HG03045 (cell line): Measurements from ENCODE around the gene RRBP1.

Experiments
- ATAC-seq: cut with Tn5 transposase; IDR thresholded peaks from one replicate; pipeline ENCODE4 v1.9.1; 2021; ENCODE audit warnings: mild to moderate bottlenecking, moderate library complexity; ENCODE audit not compliant: unreplicated experiment

RRBP1 gene

DNA sequence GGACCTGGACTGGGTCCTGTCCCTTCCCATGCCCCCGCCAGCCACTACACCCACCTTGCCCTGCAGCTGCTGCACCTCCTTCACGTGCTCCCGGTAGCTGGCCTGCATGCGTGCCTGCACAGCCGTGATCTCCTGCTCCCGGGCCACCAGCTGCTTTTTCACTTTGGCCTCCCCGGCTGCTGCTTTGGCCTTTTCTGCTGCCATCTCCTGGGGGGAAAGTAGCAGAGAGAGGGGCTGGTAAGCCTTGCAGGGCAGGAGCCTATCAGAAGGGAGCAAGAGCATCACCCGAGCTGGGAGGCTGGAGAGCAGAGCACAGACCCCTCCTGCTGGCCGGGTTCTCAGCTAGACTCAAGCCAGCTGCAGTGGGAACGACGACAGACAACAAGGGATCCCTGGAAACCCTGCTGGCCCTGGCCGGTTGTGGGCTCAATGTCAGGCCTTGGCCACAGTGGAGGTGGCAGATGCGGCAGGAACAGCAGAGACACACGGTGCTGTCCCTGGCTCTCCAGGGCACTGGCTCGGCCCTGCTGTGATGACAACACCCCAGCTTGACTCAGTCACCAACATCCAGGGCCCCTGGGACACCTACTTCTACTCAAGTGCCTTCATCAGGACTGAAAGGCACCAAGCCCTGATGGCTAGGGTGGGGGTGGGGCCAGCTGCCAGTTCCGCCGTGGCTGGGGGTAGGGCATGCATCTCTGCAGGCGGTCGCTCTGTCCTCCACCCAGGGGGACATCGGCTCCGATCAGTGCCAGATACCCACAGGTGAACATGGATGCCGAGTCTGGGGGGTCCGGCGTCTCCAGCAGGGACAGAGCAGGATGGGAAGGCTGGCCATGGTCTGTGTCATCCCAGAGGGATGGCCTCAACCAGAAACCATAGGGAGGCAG, 45.3 kb downstream of the RRBP1 start:
- no peak for ATAC-seq

DNA sequence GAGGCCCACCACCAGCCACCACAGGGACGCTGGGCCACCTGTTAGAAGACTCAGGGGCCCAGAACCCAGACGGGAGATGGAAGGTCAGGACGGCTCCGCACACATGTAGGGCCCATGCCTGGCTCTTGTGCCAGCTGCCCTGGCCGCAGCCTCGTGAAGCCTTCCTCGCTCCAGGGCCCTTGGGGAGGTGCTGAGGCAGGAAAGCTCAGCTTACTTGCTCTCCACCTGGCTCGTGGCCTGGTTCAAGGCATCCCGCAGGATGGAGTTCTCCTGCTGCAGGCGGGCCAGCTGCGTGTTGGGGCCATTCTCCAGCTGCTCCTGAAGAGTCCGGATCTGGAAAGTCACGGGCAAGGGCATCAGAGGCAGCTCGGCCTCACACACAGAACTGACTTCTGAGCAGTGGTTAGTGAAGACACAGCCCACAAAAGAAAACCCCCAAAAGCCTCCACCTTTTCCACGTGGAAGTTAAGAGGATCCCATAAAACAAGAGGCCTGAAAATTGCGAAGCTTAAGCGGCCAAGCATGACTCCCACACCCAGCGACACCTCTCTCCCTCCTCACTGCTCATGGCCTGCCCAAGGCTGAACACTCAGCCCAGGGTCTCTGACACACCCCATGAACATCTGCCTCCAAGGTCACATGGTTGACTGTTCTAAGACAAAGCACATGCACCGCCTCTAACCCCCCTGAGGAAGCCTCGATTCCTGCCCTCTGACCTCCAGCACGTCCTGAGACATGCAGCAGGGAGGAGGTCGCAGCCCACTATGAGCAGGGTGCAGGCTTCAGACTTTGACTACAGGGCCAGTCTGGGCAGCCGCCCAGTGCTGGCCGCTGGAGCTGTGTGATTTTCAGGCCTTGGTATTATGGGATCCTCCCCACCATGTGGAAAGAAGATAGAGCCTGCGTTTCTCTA, 46.5 kb downstream of the RRBP1 start:
- no peak for ATAC-seq

DNA sequence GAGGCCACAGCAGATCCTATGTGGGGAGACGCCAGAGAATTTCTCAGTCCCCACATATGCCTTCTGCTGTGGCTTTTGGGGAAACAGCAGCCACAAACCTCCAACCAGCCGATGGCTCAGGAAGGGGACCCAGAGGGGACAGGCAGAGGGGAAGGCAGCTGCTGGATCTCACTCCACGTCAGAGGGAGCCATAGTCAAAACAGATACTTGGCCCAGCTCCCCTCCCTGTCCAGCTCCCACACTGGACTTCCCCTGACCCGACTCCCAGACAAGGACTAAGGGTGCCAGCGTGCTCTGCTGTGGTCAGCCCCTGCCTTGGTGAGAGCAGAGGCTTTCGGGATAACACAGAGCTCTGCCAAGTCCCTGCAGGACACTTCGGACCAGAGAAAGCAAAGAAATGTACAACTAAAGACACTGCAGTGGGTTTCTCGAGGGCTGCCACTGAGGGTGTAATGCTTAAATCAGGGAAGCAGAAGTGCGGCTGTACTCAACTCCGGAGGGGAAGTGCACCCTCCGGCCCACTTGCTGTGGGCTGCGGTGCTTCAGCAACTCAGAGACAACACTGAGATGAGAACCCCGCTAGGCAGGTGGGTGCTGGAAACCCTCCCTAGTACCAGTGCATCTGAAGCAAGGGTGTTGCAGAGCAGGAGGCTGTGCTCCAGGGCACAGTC, 47.2 kb downstream of the RRBP1 start:
- ATAC-seq: no peak

DNA sequence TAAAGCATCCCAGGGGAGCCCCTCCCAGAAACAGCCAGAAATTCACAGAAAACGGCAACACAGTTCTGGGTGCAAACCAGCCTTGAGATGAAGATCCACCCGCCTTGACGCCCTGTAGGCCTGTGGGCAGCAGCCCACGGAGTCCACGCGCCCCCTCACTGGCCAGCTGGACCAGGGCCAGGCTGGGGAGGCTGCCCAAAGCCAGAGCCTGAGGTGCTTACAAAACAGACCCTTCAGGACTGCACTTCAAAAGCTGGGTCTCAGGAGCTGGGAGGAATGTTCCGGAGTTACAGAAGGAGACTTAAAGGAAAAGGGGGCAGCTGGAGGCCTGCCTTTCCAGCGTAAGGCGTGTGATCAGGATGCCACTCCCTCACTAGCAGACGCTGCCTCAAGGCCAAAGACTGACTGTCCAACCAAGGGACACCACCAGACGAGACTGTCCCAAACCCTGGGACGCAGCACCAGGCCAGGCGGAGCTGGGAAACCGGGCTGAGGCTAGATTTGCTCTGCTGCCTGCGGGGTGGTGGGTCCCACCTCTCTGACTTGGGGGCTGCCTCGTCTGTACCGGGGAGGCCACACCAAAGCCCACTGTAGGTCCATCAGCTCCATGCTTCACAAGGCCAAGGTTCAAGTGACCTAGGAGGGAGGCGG, 48.1 kb downstream of the RRBP1 start:
- no peak for ATAC-seq

DNA sequence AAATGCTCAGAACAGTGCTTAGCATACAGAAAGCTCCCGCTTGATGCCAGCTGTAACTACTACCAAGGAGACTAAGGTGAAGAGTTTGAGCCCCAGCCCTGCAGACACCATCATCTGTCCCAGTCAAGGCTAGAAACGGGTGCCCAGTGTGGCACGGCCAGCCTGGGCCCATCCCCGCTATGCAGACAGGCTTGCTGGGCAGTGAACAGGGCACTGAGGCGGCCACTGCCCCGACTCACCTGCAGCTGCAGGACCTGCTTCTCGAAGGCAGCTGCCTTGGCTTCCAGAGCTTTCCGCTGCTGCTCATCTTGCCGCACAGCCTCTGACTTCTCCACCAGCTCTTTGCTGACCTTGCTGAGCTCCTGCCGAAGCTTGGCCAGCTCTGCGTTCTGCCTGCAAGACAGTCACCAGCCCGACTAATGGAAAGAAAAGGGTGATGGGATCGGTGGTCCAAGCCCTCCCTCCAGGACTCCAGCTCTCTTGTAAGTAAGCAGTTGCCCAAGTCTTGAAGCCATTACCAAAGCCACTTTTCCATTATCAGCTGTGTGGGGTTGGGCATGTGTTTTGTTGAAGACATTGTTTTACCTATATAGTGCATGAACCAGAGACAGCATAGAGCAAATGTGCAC, 48.7 kb downstream of the RRBP1 start:
- no peak for ATAC-seq

DNA sequence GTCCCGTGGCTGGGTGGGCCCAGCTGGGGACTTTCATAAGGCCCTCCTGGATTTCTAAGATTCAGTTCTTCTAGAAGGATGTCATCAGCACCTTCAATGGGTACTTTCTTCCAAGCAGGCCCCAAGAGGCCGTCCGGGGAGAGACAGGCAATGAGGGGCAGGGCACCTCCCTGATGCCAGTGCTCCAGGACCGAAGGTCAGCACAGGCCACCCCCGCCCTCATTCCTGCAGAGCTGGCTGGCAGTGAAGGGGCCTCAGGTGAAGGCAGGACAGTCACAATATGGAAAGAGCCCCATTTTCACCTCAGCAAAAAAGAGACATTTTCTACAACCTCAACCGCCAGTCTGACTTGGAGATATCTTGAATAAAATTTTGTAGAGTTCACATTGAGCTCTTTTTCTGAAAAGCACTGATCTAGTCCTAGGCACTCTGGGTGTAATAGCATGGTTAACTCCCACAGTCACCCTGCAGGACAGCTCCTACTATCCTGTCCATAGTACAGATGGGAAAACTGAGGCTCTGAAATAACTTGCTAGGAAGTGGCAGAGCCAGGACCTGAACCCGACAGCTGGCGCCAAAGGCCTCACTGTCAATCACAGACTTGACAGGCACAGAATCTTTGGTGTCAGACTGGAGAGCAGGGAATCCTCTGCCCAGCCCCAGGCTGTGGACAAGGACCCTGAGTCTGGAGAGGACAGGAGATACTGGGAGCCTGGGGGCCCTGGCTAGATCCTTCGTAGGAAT, 50.3 kb downstream of the RRBP1 start:
- ATAC-seq: no peak

DNA sequence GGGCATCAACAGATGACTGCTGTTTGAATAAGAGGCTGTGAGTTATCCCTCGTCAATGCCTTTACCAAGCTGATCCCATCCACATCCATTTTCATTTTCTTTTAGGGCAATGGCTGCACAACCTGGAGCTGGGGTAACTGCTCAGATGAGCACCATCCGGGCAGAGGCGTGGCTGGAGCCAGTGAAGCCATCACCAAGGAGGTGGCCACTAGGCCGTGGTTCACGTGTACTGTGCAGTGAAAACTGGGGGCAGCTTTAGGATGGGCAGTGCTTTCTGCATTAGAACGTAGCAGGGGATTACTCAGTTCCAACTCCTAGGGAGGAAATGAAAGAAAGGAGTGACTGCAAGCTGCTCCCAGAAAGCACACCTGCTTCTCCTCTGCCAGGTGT, 51.2 kb downstream of the RRBP1 start:
- ATAC-seq: no peak

DNA sequence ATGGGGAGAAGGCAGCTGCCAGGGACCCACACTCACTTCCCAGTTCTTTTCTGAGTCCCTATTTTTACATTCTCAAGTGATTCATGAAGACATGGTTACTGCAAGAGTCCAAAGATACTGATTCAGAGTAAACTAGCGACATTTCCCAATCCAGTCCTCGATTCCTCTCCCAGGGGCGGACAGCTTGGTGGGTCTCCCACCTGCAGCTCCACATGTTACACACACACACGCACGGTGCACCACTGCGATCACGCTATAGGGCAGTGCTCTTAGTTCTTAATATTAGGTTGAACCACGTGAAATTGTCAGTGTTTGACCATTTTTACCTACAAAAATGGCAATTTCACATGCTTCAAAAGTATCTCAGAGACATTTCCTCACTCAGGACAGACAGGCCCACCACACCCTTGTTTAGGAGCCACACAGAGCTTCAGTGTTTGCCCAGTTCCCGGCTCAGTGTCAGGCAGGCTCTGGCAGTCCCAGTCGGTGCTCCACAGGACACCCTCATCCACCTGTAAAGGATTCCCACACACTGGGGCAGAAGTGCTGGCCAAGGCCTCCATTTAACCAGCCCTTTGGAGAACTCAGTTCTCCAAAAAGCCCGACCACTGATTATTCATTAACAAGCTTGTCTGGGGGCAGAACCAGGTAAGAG, 51.8 kb downstream of the RRBP1 start:
- ATAC-seq: no peak

DNA sequence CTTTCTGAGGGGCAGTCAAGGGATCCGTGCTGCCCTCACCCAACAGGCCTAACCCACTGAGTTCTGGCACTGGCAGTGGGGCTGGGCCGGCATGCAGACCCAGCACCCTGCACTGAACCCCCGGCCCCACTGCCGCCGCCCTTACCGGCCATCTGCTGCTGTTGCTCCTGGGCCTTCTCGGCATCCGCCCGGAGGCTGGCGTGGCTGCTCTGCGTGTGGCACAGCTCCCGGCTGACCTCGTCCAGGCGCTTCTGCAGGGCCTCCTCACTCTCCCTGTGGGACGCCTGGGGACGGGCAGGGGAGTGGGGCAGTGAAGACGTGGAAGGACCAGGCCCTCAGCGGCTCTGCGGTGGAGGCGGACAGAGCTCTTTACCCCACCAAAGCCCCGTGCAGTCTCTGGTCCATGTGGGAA, 52.4 kb downstream of the RRBP1 start:
- no peak for ATAC-seq

DNA sequence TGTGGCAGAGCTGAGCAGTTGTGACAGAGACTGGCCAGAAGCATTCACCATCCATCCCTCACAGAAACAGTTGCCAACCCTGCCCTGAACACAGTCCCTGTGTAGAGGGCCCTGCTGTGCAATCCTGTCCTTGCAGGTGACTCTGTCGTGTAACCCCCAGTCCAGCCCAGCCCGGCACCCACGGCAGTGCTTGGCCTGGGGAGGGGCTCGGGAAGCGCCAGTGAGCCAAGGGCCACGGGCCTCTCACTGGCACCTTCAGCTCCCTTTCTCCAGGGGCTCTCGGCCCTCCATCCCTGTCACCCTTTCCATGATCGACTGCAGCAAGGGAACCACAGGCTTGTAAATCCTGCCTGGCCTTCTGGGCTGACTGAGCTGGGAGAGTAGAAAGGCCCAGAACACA, 53.0 kb downstream of the RRBP1 start:
- ATAC-seq: no peak

DNA sequence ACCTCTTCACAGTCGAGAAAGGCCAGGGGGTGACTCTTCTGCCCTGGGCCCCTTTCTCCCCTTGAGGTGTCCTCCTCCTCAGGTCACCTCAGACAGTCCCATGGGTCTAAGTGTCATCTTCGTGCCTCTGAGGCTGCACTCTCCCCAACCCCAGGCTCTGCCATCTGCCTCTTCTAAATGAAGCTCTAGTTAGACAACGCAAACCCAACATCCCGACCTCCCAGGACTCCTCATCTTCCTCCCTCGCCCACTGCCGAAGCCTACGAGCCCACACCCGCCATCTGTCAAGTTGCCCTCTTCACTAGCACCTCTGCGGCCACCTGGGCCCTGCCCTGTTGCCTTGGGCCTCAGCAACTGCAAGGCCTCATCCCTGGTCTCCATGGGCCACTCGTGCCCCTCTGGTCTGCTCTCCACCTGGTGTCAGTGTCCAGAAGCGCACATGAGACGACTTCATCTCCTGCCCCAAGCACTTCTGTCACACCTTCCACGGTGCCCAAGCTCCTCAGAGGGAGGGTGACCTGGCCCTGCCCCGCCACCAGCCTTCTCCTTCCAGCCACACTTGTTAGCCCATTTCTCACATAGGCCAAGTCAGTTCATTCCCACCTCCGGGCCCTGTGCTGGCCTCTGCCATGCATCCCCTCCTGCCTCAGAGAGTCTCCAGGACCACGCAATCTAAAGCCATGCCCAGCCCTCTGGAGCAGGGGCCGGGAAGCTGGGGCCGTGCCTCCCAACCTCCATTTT, 53.8 kb downstream of the RRBP1 start:
- no peak for ATAC-seq

DNA sequence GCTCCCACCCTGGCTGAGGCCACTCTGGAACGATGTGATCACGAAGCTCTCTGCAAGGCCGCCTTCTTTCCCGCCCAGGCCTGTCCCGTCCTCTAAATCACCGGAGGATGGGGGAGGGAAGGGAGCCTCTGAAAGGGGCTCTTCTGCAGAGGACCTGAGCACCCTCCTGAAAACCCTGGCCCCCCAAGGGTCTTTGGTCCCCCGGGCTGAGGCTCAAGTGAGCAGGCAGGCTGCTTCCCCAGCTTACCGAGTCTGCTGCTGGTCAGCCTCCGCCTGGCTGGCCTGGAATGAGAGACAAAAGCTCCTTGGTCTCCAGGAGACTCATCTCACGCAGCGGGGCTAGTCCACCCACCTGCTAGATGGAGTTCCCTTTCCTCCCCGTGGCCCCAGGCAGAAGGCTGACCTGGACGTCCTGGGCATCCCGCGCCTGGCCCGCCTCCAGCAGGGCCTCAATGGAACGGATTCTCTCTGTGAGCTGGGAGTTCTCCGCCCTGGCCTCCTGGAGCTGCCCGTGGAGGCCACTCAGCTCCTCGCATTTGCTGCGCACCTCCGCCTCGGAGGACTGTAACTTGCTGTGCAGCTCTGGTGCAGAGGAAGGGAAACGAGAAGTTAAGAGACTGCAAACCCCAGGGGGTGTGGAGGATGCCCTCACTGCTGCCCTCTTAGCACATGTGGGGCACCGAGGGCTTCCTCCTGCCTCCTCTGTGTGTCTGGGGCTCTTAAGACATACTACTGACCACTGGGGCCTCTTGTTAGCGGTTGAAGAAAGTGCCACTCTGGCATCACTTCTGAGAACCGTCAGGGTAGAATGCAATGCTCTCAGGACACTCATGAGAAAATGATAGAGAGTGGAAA, 54.7 kb downstream of the RRBP1 start:
- no peak for ATAC-seq

DNA sequence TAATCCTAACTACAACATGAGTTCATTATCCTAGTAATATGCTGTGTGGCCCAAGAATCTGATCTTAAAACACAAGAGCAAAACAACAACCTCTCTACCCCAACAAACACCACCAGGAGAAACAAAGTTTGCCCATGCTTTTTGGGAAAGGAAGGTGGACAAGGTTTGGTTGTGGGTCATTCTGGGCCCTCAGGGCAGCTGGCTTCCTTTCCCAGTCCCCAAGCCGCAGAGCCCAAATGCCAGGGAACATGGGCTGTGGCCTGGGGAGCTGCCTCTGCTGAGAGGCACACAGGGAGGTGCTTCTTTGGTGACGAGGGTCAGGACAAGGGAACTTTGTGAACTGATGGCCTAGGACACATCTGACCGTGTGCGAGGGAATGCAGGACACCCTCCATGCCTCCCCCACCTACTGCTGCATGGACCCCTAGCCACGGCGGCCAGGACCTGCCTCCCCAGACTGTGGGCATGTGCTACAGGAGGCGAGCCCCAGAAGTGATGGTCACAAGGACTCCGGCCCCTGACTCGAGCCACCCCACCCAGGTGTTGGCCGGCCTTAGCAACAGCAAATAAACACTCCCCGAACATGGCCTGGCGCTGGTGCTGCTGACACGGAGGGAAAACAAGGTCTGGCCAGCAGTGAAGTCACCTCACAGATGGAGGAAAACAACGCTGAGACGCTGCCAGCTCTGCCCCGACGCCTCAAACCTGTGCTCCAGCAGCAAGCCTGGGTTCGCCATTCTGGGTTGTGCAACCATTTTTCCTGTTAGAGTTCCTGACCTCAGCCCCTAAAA, 55.6 kb downstream of the RRBP1 start:
- ATAC-seq: no peak

DNA sequence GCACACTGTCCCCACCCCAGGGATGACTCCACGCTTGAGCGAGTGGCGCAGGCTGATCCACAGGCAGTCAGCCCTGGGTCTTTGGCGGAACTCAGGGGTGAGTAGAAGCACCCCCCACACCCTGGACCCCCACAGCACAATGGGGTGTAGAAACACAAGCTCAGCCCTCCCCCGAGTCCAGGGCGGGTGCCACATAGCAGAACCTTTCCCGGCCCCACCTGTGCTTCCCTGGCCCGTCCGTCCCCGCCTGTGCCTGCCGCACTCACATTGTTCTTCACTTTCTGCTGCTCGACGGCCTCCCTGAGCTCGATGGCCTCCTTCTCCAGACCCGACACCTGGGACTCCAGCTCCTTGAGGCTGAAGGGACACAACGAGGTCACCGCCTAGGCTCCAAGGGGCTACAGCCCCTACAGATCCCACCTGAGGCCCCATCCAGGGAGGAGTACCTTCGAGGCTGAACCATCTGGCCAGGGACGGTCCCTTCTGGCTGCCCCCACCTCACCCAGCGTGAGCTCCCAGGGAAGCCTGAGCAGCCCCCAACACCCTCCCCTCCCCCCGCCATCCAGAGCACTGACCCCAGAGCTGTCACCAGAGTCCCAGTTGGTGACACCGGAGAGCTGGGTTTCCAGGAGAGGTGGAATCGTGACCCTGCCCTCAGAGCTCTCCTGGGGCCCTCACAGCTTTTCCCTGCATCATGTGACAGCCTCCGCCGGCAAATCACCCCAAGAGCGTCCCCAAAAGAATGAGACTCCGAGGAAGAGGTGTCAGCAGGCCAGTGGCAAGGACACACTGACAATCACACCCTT, 56.6 kb downstream of the RRBP1 start:
- no peak for ATAC-seq

DNA sequence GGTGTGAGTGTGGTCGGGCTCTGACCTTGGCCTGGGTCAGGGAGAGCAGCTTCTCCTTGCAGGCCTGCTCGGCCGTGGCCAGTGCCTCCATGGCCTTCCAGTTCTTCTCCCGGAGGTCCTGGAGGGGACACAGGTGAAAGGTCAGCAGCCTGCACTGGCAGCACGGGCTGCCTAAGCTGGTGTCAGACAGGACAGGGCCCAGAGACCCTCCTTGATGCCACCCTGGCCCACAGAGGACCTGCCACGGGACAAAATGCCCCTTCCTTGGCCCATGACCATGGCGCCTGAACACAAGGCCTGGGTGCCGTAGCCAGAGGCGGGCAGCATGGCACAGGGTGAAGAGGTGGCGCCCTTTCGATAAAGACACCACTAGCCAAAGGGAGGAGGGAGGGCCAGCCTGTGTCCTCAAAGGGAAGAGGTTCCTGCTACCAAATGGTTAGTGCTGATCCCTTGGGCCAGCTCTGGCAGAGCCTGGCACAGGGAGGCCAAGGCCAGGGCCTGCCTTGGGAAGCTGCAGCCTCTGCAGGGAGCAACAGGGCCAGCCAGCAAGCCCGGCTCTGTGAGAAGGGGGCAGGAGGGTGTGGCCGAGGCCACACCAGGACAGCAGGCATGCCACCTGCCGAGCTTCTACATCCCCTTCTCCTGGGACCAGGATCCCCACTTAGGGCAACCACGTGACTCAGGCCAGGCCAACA, 57.3 kb downstream of the RRBP1 start:
- ATAC-seq: no peak
